HG02798 (cell line): Measurements from ENCODE around the gene RBP4.

Experiments
- ATAC-seq: cut with Tn5 transposase; IDR thresholded peaks from one replicate; pipeline ENCODE4 v1.9.1; 2021; ENCODE audit warnings: mild to moderate bottlenecking; ENCODE audit not compliant: unreplicated experiment, poor library complexity

Gene RBP4

GRCh38 chr10:93601146-93601773, at the start of gene RBP4:
RBP4 (minus strand) TSS chr10:93601235; CDS start chr10:93601028, 207 bp downstream.
- ATAC-seq, result no peak

DNA sequence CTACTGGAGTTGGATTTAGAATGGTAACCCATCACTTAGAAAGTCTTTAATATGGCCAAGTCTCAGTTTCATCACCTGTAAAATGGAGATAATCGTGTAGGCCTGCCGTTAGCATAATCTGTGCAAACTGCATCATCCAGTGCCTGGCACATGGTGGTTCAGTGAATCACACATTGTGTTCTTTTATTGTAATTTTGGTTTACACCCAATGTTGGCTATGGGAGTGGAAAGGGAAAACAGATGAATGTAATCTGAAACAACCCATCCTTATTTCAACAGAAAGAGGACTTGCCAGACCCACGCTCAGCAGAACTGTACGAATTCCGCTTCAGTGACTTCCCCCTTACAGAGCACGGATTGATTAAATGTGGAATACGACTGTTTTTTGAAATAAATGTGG, 38.8 kb upstream of the RBP4 start:
- ATAC-seq, result no peak

DNA sequence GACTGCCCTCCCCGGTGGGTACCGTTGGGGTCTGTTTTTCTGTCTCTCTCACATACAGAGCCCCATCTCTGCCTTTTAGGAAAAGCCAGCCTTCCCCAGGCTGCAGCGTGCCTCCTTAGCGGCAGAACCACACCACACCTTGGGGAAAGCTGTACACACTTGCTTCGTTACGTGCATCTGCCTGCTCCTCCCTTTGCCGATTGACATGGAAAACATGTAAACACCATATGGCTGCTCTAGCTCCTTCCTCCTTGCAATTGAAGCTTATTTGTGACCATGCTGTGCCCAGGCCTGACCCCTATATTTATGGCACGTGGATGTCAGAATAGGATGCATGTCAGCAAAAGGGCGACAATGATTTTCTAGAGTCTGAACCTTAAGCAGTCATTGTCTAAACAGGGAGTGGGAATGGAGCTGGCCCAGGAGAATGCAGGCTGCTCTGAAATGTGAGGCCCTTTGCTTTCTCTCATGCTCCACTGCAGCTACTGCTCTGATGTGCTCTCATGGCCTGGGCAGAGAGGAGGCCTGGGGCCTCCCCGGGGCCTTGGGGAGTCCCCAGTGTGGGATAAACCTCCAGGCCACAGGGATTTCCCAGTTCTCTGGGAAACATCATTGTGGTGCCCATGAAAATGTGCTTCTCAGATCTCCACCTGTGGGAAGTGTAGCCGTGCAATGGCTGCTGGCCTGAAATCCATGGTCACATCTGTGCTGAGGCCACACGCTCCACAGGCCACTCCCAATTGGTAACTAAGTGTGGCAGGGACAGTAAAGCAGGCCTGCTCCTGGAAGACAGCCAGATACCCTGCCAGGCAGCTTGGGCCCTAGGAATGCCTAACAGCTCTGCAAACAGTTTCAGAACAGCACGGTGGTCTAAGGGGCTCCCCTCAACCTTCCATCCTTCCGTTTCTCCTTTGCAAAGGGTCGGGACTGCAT, 29.9 kb upstream of the RBP4 start:
- ATAC-seq, result no peak

- no peak for ATAC-seq
Measured at GRCh38 chr10:93629647-93630305, 28.7 kb upstream of the RBP4 start.

GRCh38 chr10:93628858-93629257, 27.8 kb upstream of the RBP4 start:
- no peak for ATAC-seq

DNA sequence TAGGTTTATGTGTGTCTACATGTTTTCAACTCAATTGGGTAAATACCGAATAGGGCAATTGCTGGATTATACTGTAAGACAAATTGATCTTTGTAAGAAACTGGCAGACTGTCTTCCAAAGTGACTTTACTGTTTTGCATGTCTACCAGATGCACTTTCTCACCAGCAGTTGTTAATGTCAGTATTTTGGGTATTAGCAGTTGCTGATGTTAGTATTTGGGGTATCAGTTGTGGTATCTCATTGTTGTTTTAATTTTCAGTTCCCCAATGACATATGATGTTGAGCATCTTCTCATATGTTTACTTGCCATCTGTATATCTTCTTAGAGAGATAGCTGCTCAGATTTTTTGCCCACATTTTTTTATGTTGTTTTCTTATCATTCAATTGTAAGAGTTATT, 21.9 kb upstream of the RBP4 start:
- ATAC-seq, result no peak

GRCh38 chr10:93620925-93621324, 19.9 kb upstream of the RBP4 start:
- ATAC-seq, result no peak

GRCh38 chr10:93615576-93616235, 14.7 kb upstream of the RBP4 start:
- no peak for ATAC-seq

GRCh38 chr10:93614101-93614825, 13.2 kb upstream of the RBP4 start:
- ATAC-seq, result no peak

DNA sequence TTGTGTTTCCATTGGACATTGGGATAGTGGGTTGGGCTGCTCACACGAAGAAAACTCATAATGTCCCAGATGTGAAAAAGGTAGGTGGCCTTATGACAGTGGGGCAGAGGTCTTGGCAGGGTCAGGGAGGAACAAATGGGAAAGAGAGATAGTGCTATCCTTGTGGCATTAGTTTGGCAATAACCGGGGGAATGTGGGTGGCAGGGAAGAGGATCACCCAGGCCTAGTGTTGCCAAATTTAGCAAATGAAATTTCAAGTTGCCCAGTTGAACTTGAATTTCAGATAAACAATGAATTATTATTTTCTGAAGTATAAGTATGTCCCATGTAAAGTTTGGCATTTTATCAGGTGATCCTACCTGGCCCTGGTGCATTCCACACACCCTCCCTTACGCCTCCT, 12.1 kb upstream of the RBP4 start:
- no peak for ATAC-seq

DNA sequence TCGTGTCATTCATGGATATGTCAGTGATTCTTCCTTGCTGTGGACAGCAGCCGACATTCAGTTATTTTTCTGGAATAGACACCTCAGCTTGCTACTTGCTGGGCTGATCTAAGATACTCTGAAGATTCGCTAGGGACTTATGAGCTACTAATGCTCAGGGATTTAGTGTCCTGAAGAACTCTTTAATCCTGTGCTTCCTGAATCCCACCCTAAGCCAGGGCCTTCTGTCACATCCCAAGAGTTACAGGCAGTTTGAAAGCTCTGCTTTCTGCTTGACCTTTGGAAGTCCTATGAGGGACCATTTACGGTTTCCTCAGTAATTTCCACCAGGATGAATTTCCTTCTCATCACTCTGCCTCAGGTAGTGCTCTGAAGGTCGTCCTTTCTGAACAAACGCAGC, 11.3 kb upstream of the RBP4 start, which contains the start of gene PDE6C:
Gene PDE6C (plus strand): TSS at position 227 of the 400 bp plus-strand sequence. CDS start 189 bp downstream, outside the sequence.
- ATAC-seq, result no peak

DNA sequence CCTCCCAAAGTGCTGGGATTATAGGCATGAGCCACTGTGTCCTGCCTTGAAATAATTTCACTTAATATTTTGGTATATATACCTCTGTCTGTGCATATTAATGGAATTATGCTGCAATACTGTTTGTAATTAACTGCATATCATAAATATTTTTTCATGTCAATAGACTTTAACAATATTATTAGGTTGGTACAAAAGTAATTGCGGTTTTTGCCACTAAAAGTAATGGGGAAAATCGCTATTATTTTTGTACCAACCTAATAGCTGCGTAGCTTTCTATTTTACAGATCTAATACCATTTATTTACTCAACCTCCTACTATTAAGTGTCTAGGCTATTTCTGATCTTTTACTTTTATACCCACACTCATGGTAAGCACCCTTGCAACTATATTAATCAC, 7.4 kb upstream of the RBP4 start:
- no peak for ATAC-seq

DNA sequence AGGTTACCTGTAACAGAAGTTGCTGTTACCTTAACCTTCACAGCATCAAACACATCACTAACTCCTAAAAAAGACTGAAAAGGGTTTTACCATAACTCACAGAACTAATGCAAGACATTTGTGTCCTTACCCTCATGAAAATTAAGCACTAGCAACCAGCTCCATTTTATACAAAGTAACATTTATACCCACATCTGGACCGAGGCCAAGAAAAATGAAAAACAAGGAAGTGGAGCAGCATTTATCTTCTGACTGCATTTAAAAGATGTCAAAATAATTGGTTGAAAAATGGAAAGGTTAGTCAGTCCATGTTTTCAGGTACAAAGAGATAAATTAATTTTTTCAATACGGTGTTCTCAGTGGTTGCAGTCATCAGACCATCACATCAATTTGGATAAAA, 3.1 kb upstream of the RBP4 start:
- no peak for ATAC-seq

DNA sequence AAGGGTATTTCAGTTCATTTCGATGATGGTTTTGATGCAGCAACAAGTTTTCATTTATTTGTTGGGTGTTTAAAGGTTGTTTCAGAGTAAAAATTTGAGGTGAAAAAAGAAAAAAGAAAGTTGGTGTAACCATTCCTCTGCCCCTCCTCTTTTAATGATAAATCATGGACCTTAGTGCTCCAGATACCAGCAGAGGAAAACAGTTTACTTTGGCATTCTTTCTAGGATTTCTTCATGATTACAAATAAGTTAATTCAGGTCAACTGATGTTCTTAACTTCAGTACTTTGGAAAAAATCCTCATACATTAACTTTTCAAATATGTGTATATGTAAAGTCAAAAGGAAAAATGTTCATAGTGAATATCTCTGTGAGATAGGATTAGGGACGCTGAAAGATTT, 2.0 kb upstream of the RBP4 start:
- no peak for ATAC-seq

DNA sequence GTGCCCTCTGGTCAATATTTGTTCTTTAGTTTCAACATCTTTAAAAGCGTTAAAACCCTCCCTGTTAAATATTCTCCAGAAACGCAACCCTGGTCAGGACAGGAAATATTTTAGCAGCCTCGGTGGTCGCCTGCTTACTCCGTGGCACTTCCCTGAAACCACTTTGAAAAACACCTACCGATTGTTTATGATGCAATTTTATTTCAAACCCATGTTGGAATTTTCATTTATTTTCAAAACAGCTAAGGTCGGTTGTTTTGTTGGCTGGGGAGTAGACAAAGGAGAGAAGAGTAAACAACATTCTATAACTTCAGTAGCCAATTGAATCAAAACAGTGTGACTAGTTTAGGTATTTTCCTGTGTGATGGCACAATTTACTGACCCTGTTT, 733 bp upstream of the RBP4 start:
- ATAC-seq, result no peak

GRCh38 chr10:93600446-93601145, 439 bp downstream of the RBP4 start:
- no peak for ATAC-seq

GRCh38 chr10:93599778-93600177, 1.3 kb downstream of the RBP4 start:
- ATAC-seq, result no peak

DNA sequence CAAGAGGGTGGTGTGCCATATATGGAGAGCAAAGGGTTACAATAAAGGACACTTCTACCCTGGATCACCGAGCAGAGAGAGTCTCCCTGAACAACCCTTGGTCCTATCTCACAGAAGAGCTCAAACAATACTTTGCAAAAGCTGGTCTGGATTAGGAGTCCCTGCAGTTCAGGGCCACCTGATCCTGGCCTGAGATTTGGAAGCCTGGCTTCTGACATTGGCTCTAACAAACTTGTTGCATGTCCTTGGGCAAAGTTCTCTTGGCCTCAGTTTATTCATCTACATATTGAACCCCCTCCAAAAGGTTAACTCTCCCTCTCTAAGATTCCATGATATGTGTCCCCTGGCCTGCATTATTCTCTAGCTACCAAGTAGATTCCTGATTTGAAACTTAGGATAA, 1.7 kb downstream of the RBP4 start:
- ATAC-seq, result no peak

GRCh38 chr10:93598157-93598556, 2.9 kb downstream of the RBP4 start:
- ATAC-seq, result no peak
